H9 (cell line): Measurements from ENCODE around the gene RAB31. TPM values are rescaled to one million over a fixed set of nuclear protein-coding genes. Genes with fewer than 3 reads are reported as not detected.

Source experiments
- DNase-seq: peaks from one replicate; pipeline ENCODE4 v3.0.0-alpha.2; 2017
- H2AFZ ChIP-seq: one replicate; pipeline ENCODE4 v1.6.1; 2013; ENCODE audit warnings: mild to moderate bottlenecking, low read length, control low read depth, moderate library complexity
- H2AK5ac ChIP-seq: 2 replicates; pipeline ENCODE4 v1.6.1; 2013; ENCODE audit warnings: low read length, control low read depth, mixed read lengths; ENCODE audit not compliant: insufficient read length
- H2BK120ac ChIP-seq: one replicate; pipeline ENCODE4 v1.6.1; 2013; ENCODE audit warnings: low read depth, mild to moderate bottlenecking, low read length, control low read depth, inconsistent platforms; ENCODE audit not compliant: poor library complexity, severe bottlenecking
- H2BK12ac ChIP-seq: 2 replicates; pipeline ENCODE4 v1.6.1; 2013; ENCODE audit warnings: low read length, control low read depth, mixed read lengths, low read depth; ENCODE audit not compliant: insufficient read length
- H2BK15ac ChIP-seq: 2 replicates; pipeline ENCODE4 v1.6.1; 2013; ENCODE audit warnings: low read depth, low read length, control low read depth
- H2BK20ac ChIP-seq: one replicate; pipeline ENCODE4 v1.6.1; 2013; ENCODE audit warnings: low read depth, mild to moderate bottlenecking, low read length, control low read depth, inconsistent platforms; ENCODE audit not compliant: poor library complexity, severe bottlenecking
- H2BK5ac ChIP-seq: 2 replicates; pipeline ENCODE4 v1.6.1; 2013; ENCODE audit warnings: low read length, control low read depth, mixed read lengths; ENCODE audit not compliant: insufficient read length
- H3K14ac ChIP-seq: 2 replicates; pipeline ENCODE4 v1.6.1; 2013; ENCODE audit warnings: low read length, control low read depth; ENCODE audit not compliant: insufficient read depth
- H3K18ac ChIP-seq: 2 replicates; pipeline ENCODE4 v1.6.1; 2013; ENCODE audit warnings: low read depth, mild to moderate bottlenecking, mixed read lengths, low read length, control low read depth; ENCODE audit not compliant: insufficient read length
- H3K23ac ChIP-seq: 2 replicates; pipeline ENCODE4 v1.6.1; 2013; ENCODE audit warnings: low read length, control low read depth, mixed read lengths, low read depth; ENCODE audit not compliant: insufficient read length
- H3K23me2 ChIP-seq: 2 replicates; pipeline ENCODE4 v1.6.1; 2013; ENCODE audit warnings: low read depth, mild to moderate bottlenecking, mixed read lengths, low read length, control low read depth; ENCODE audit not compliant: insufficient read length, poor library complexity, severe bottlenecking
- H3K27ac ChIP-seq: 2 replicates; pipeline ENCODE4 v1.5.1; 2013; ENCODE audit warnings: low read length, control low read depth, mixed read lengths, low read depth; ENCODE audit not compliant: insufficient read length
- H3K27me3 ChIP-seq: 2 replicates; pipeline ENCODE4 v1.6.1; 2013; ENCODE audit warnings: low read length, control low read depth, inconsistent platforms; ENCODE audit not compliant: insufficient read depth
- H3K4ac ChIP-seq: 2 replicates; pipeline ENCODE4 v1.6.1; 2013; ENCODE audit warnings: low read depth, mild to moderate bottlenecking, control low read depth, inconsistent platforms, low read length, moderate library complexity
- H3K4me1 ChIP-seq: 2 replicates; pipeline ENCODE4 v1.6.1; 2013; ENCODE audit warnings: low read length, control low read depth, inconsistent platforms; ENCODE audit not compliant: insufficient read depth
- H3K4me2 ChIP-seq: 2 replicates; pipeline ENCODE4 v1.6.1; 2013; ENCODE audit warnings: low read length, control low read depth, mixed read lengths; ENCODE audit not compliant: insufficient read length, insufficient read depth
- H3K56ac ChIP-seq: 2 replicates; pipeline ENCODE4 v1.6.1; 2013; ENCODE audit warnings: low read depth, mild to moderate bottlenecking, mixed read lengths, low read length, control low read depth; ENCODE audit not compliant: insufficient read length
- H3K79me1 ChIP-seq: 2 replicates; pipeline ENCODE4 v1.6.1; 2013; ENCODE audit warnings: low read depth, mild to moderate bottlenecking, moderate library complexity, low read length, control low read depth, inconsistent platforms; ENCODE audit not compliant: insufficient read depth, poor library complexity, severe bottlenecking
- H3K79me2 ChIP-seq: 2 replicates; pipeline ENCODE4 v1.6.1; 2013; ENCODE audit warnings: low read length, control low read depth, inconsistent platforms; ENCODE audit not compliant: insufficient read depth
- H3K9ac ChIP-seq: 2 replicates; pipeline ENCODE4 v1.6.1; 2013; ENCODE audit warnings: low read length, control low read depth, mixed read lengths; ENCODE audit not compliant: insufficient read length; ENCODE audit errors: extremely low read depth
- H3K9me3 ChIP-seq: one replicate; pipeline ENCODE4 v1.6.1; 2013; ENCODE audit warnings: low read depth, low read length, inconsistent platforms; ENCODE audit not compliant: control insufficient read depth
- H3T11ph ChIP-seq: one replicate; pipeline ENCODE4 v1.6.1; 2013; ENCODE audit warnings: mild to moderate bottlenecking, low read length, control low read depth, inconsistent platforms
- H4K20me1 ChIP-seq: one replicate; pipeline ENCODE4 v1.6.1; 2013; ENCODE audit not compliant: control insufficient read depth, insufficient read length, insufficient read depth
- H4K5ac ChIP-seq: 2 replicates; pipeline ENCODE4 v1.6.1; 2013; ENCODE audit warnings: low read depth, mild to moderate bottlenecking, mixed read lengths, low read length, control low read depth; ENCODE audit not compliant: insufficient read length
- H4K8ac ChIP-seq: replicated peaks from 2 replicates; pipeline ENCODE4 v1.6.1; 2013; ENCODE audit warnings: low read length, control low read depth, mixed read lengths, low read depth; ENCODE audit not compliant: insufficient read length
- H4K91ac ChIP-seq: 2 replicates; pipeline ENCODE4 v1.6.1; 2013; ENCODE audit warnings: low read depth, mild to moderate bottlenecking, moderate library complexity, mixed read lengths, low read length, control low read depth; ENCODE audit not compliant: insufficient read length
- H3K27ac Mint-ChIP-seq, 3 experiments: 2 replicates in 2 of 3; 3 replicates in 1 of 3; pipeline ENCODE4 v1.8.0; 2020 to 2021; ENCODE audit warnings: mixed read lengths in 3 of 3, mild to moderate bottlenecking in 1 of 3, moderate library complexity in 1 of 3
- H3K27me3 Mint-ChIP-seq: 2 replicates; pipeline ENCODE4 v1.8.0; 2021; ENCODE audit warnings: low read depth, mild to moderate bottlenecking, moderate library complexity, mixed read lengths
- H3K36me3 Mint-ChIP-seq, 3 experiments: 2 replicates in 2 of 3; 3 replicates in 1 of 3; pipeline ENCODE4 v1.8.0; 2020 to 2021; ENCODE audit warnings: low read depth in 3 of 3, mixed read lengths in 3 of 3; ENCODE audit not compliant: insufficient read depth in 1 of 3
- H3K4me1 Mint-ChIP-seq, 2 experiments: 2 replicates each; pipeline ENCODE4 v1.8.0; 2020; ENCODE audit warnings: mixed read lengths in 2 of 2
- H3K4me3 Mint-ChIP-seq, 2 experiments: 2 replicates in 1 of 2; 3 replicates in 1 of 2; pipeline ENCODE4 v1.8.0; 2020 to 2021; ENCODE audit warnings: mild to moderate bottlenecking in 2 of 2, mixed read lengths in 2 of 2, moderate library complexity in 1 of 2
- H3K9me3 Mint-ChIP-seq, 2 experiments: 2 replicates in 1 of 2; 3 replicates in 1 of 2; pipeline ENCODE4 v1.8.0; 2020; ENCODE audit warnings: mild to moderate bottlenecking in 2 of 2, mixed read lengths in 2 of 2, moderate library complexity in 1 of 2
- WGBS: extraction: QIAGEN DNeasy Blood & Tissue Kit; methylation state at CpG from one replicate; pipeline ENCODE4 v1.1.7; 2013; ENCODE audit warnings: missing lambda C conversion rate, low lambda C conversion rate, mixed read lengths; ENCODE audit not compliant: insufficient read length; ENCODE audit errors: extremely low coverage; 5-methylcytosine and 5-hydroxymethylcytosine counted together
- total RNA-seq: library from RNA; stranded (reverse); gene quantifications from 2 replicates; pipeline ENCODE4 v1.2.1, GENCODE V29; 2021
- TF ChIP-seq, protein P1 (sequence below): fragments of 200-600 bp; sonication (generic); conservative IDR thresholded peaks from 3 replicates; pipeline ENCODE4 v1.8.0; 2021; ENCODE audit warnings: antibody characterized with exemption, mild to moderate bottlenecking

Gene RAB31
- total RNA-seq, 1 experiment from 2014 or later = 22.4 TPM

DNA sequence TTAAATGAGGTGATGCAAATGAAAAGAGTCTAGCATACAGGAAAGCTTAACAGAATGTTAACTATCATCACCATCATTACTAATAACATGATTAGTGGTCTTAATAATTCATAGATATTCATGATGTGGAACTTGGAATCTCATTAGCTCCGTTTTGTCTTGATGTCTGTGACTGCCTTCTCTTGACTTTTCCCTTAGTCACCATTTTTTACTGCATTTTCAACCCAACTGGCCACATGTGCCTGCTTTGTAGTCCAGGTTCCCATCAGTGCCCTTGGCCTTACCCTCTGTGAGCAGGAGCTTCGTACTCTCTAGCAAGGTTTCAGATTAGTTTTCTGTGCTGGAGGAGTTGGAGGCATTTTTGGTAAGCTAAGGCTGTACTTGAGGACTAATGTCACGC, 47.0 kb downstream of the RAB31 start:
- Histone ChIP-seq H3K23me2 (no peaks in the 10 kb centered on the region), H2BK120ac (no peak overlapping the region), H3K27ac (no peak overlapping the region), H3K27me3 (no peaks in the 10 kb centered on the region; the same call in 1 of the 2 replicates), H3K9me3 (no peaks in the 10 kb centered on the region), H3K14ac (no peak overlapping the region), H3K4me2 (no peak overlapping the region), H3T11ph (no peak overlapping the region), H3K23ac (no peak overlapping the region), H2BK12ac (no peak overlapping the region), H4K8ac (no peak overlapping the region), H2AFZ (no peak overlapping the region), H3K4ac (no peak overlapping the region), H2AK5ac (no peak overlapping the region), H4K20me1 (no peaks in the 10 kb centered on the region), H3K79me2 (no peaks in the 10 kb centered on the region; the same call in 1 of the 2 replicates), H3K56ac (no peak overlapping the region), H3K79me1 (no peaks in the 10 kb centered on the region), H3K18ac (no peak overlapping the region), H4K5ac (no peak overlapping the region), H2BK20ac (no peak overlapping the region), H3K4me1 (no peaks in the 10 kb centered on the region), H2BK15ac (no peak overlapping the region), H3K9ac (no peak overlapping the region), H4K91ac (no peak overlapping the region), H2BK5ac (no peak overlapping the region)
- Mint-ChIP-seq H3K4me3 (no peak overlapping the region), H3K4me1 (peaks cover 7 to 13% of the 10 kb centered on the region in 2 experiments; a peak in 3 of 4 replicates), H3K27ac (no peak overlapping the region), H3K36me3 (no peaks in the 10 kb centered on the region), H3K27me3 (no peaks in the 10 kb centered on the region), H3K9me3 (no peaks in the 10 kb centered on the region)
- no peak for DNase-seq
- TF ChIP-seq, protein P1, sequence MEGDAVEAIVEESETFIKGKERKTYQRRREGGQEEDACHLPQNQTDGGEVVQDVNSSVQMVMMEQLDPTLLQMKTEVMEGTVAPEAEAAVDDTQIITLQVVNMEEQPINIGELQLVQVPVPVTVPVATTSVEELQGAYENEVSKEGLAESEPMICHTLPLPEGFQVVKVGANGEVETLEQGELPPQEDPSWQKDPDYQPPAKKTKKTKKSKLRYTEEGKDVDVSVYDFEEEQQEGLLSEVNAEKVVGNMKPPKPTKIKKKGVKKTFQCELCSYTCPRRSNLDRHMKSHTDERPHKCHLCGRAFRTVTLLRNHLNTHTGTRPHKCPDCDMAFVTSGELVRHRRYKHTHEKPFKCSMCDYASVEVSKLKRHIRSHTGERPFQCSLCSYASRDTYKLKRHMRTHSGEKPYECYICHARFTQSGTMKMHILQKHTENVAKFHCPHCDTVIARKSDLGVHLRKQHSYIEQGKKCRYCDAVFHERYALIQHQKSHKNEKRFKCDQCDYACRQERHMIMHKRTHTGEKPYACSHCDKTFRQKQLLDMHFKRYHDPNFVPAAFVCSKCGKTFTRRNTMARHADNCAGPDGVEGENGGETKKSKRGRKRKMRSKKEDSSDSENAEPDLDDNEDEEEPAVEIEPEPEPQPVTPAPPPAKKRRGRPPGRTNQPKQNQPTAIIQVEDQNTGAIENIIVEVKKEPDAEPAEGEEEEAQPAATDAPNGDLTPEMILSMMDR = no peak
- no CpG with 5 or more reads among the region's 3 CpGs for WGBS
